Measurements from ENCODE around the gene KRABD2. TPM values are rescaled to one million over a fixed set of nuclear protein-coding genes. Genes with fewer than 3 reads are reported as not detected.

The KRABD2 gene

Other genes with a start within 250 kb of the KRABD2 start
- 25.6 TPM for gene PER1, start 224.3 kb downstream of the KRABD2 start, total RNA-seq
- 100 to 1,000 TPM in 1 of 8 donors, 10 to 100 TPM in 7; 42.4 to 103 (median 63.9) TPM for gene PER1, start 224.3 kb downstream of the KRABD2 start, polyA plus RNA-seq (ENCODE audit: insufficient read depth in 1 of 8, insufficient read length in 8 of 8, low replicate concordance in 1 of 8)
- 10.9 TPM for gene VAMP2, start 213.8 kb downstream of the KRABD2 start, total RNA-seq
- 10 to 100 TPM; 55.7 to 77.2 (median 62.3) TPM for gene VAMP2, start 213.8 kb downstream of the KRABD2 start, polyA plus RNA-seq (ENCODE audit: insufficient read depth in 1 of 8, insufficient read length in 8 of 8, low replicate concordance in 1 of 8)
- gene TMEM107, start 200.3 kb downstream of the KRABD2 start, total RNA-seq, result 17.7 TPM
- 1 to 10 TPM; 6.1 to 9.2 (median 7.1) TPM for gene TMEM107, start 200.3 kb downstream of the KRABD2 start, polyA plus RNA-seq (ENCODE audit: insufficient read depth in 1 of 8, insufficient read length in 8 of 8, low replicate concordance in 1 of 8)
- 5.7 TPM for gene BORCS6, start 186.5 kb downstream of the KRABD2 start, total RNA-seq
- gene BORCS6, start 186.5 kb downstream of the KRABD2 start, polyA plus RNA-seq (ENCODE audit: insufficient read depth in 1 of 8, insufficient read length in 8 of 8, low replicate concordance in 1 of 8), result 1 to 10 TPM; 3.7 to 5.4 (median 5.0) TPM
- gene AURKB, start 166.1 kb downstream of the KRABD2 start, total RNA-seq, result 13.5 TPM
- gene AURKB, start 166.1 kb downstream of the KRABD2 start, polyA plus RNA-seq (ENCODE audit: insufficient read depth in 1 of 8, insufficient read length in 8 of 8, low replicate concordance in 1 of 8), result 10 to 100 TPM; 13.8 to 26.4 (median 22.8) TPM
- gene CTC1, start 128.6 kb downstream of the KRABD2 start, total RNA-seq, result 4.8 TPM
- 10 to 100 TPM in 4 of 8 donors, 1 to 10 TPM in 4; 7.9 to 14.5 (median 9.8) TPM for gene CTC1, start 128.6 kb downstream of the KRABD2 start, polyA plus RNA-seq (ENCODE audit: insufficient read depth in 1 of 8, insufficient read length in 8 of 8, low replicate concordance in 1 of 8)
- 23.1 TPM for gene PFAS, start 127.4 kb downstream of the KRABD2 start, total RNA-seq
- 10 to 100 TPM; 21.7 to 32.5 (median 28.1) TPM for gene PFAS, start 127.4 kb downstream of the KRABD2 start, polyA plus RNA-seq (ENCODE audit: insufficient read depth in 1 of 8, insufficient read length in 8 of 8, low replicate concordance in 1 of 8)
- gene RANGRF, start 88.0 kb downstream of the KRABD2 start, total RNA-seq, result 12.9 TPM
- gene RANGRF, start 88.0 kb downstream of the KRABD2 start, polyA plus RNA-seq (ENCODE audit: insufficient read depth in 1 of 8, insufficient read length in 8 of 8, low replicate concordance in 1 of 8), result 10 to 100 TPM; 22.0 to 28.3 (median 22.9) TPM
- 0.35 TPM for gene SLC25A35, start 81.3 kb downstream of the KRABD2 start, total RNA-seq
- gene SLC25A35, start 81.3 kb downstream of the KRABD2 start, polyA plus RNA-seq (ENCODE audit: insufficient read depth in 1 of 8, insufficient read length in 8 of 8, low replicate concordance in 1 of 8), result 1 to 10 TPM; 1.4 to 2.9 (median 1.8) TPM
- gene ARHGEF15, start 66.5 kb downstream of the KRABD2 start, total RNA-seq, result 5.1 TPM
- 10 to 100 TPM; 11.8 to 16.4 (median 13.9) TPM for gene ARHGEF15, start 66.5 kb downstream of the KRABD2 start, polyA plus RNA-seq (ENCODE audit: insufficient read depth in 1 of 8, insufficient read length in 8 of 8, low replicate concordance in 1 of 8)
- not detected for gene ODF4, start 36.9 kb downstream of the KRABD2 start, total RNA-seq
- gene ODF4, start 36.9 kb downstream of the KRABD2 start, polyA plus RNA-seq (ENCODE audit: insufficient read depth in 1 of 8, insufficient read length in 8 of 8, low replicate concordance in 1 of 8), result not detected
- 7,287 TPM for gene RPL26, start 6.5 kb upstream of the KRABD2 start, total RNA-seq
- gene RPL26, start 6.5 kb upstream of the KRABD2 start, polyA plus RNA-seq (ENCODE audit: insufficient read depth in 1 of 8, insufficient read length in 8 of 8, low replicate concordance in 1 of 8), result 1,000 to 10,000 TPM; 2,833 to 4,183 (median 3,234) TPM
- gene RNF222, start 21.1 kb upstream of the KRABD2 start, total RNA-seq, result not detected
- under 1 TPM in 5 of 8 donors, not detected in 3; 0.06 to 0.16 (median 0.08) TPM for gene RNF222, start 21.1 kb upstream of the KRABD2 start, polyA plus RNA-seq (ENCODE audit: insufficient read depth in 1 of 8, insufficient read length in 8 of 8, low replicate concordance in 1 of 8)
- gene NDEL1, start 59.2 kb upstream of the KRABD2 start, total RNA-seq, result 31.2 TPM
- 10 to 100 TPM; 40.2 to 52.6 (median 45.6) TPM for gene NDEL1, start 59.2 kb upstream of the KRABD2 start, polyA plus RNA-seq (ENCODE audit: insufficient read depth in 1 of 8, insufficient read length in 8 of 8, low replicate concordance in 1 of 8)